Measurements from ENCODE around the gene PTMA. TPM values are rescaled to one million over a fixed set of nuclear protein-coding genes. Genes with fewer than 3 reads are reported as not detected.
"Not testable (repeated sequence)": the region's sequence is repeated elsewhere in the genome, so short reads cannot be mapped to it uniquely, and the experiment has no call there.

Gene PTMA
- total and polyA plus RNA-seq, 4 donors = 469 to 1,226 (median 1,016) TPM

GRCh38 chr2:231707625-231707926, 749 bp upstream of the PTMA start:
- peak overlapping the region; percentile 94 for H3K4me3 ChIP-seq (ENCODE audit: low read depth, low read length)
- no peaks in the 10 kb centered on the region for H3K9me3 ChIP-seq (ENCODE audit: control insufficient read depth, insufficient read depth, low read length)
- H3K36me3 ChIP-seq (ENCODE audit: control insufficient read depth, insufficient read depth, low read length) = peaks cover 17% of the 10 kb centered on the region
- no peaks in the 10 kb centered on the region for H3K27me3 ChIP-seq (ENCODE audit: control insufficient read depth, insufficient read depth, low read length)
- H3K4me1 ChIP-seq (ENCODE audit: control insufficient read depth, insufficient read depth, low read length) = peaks cover 45% of the 10 kb centered on the region
- H3K27ac ChIP-seq (ENCODE audit: low read depth, low read length) = peak overlapping the region; percentile 100
- no peak for DNase-seq (ENCODE audit: low read depth in 4 of 6, low spot score in 6 of 6)
- WGBS (ENCODE audit: insufficient coverage) = under 1% methylated on average over 30 of the region's 30 CpGs

- peak in 2 of 6 donors; percentile 55 to 72 for DNase-seq (ENCODE audit: low read depth in 4 of 6, low spot score in 6 of 6)
- Histone ChIP-seq H3K4me1 (ENCODE audit: control insufficient read depth, insufficient read depth, low read length) (peaks cover 53% of the 10 kb centered on the region), H3K27me3 (ENCODE audit: control insufficient read depth, insufficient read depth, low read length) (no peaks in the 10 kb centered on the region), H3K36me3 (ENCODE audit: control insufficient read depth, insufficient read depth, low read length) (peaks cover 25% of the 10 kb centered on the region), H3K27ac (ENCODE audit: low read depth, low read length) (peak overlapping the region; percentile 100), H3K4me3 (ENCODE audit: low read depth, low read length) (peak overlapping the region; percentile 84), H3K9me3 (ENCODE audit: control insufficient read depth, insufficient read depth, low read length) (no peaks in the 10 kb centered on the region)
- under 1% methylated on average over 118 of the region's 118 CpGs for WGBS (ENCODE audit: insufficient coverage)
Measured at GRCh38 chr2:231708773-231709635, 679 bp downstream of the PTMA start.

GRCh38 chr2:231709636-231709980, 1.3 kb downstream of the PTMA start:
- Histone ChIP-seq H3K4me3 (ENCODE audit: low read depth, low read length) (peak overlapping the region; percentile 84), H3K27me3 (ENCODE audit: control insufficient read depth, insufficient read depth, low read length) (no peaks in the 10 kb centered on the region), H3K36me3 (ENCODE audit: control insufficient read depth, insufficient read depth, low read length) (peaks cover 31% of the 10 kb centered on the region), H3K4me1 (ENCODE audit: control insufficient read depth, insufficient read depth, low read length) (peaks cover 59% of the 10 kb centered on the region), H3K9me3 (ENCODE audit: control insufficient read depth, insufficient read depth, low read length) (no peaks in the 10 kb centered on the region), H3K27ac (ENCODE audit: low read depth, low read length) (peak overlapping the region; percentile 100)
- WGBS (ENCODE audit: insufficient coverage) = 0% methylated on average over 33 of the region's 33 CpGs
- DNase-seq (ENCODE audit: low read depth in 4 of 6, low spot score in 6 of 6) = peak in 2 of 6 donors; percentile 52 to 60

GRCh38 chr2:231709981-231710798, 1.9 kb downstream of the PTMA start:
- 0% methylated on average over 105 of the region's 105 CpGs for WGBS (ENCODE audit: insufficient coverage)
- Histone ChIP-seq H3K4me1 (ENCODE audit: control insufficient read depth, insufficient read depth, low read length) (peaks cover 65% of the 10 kb centered on the region), H3K9me3 (ENCODE audit: control insufficient read depth, insufficient read depth, low read length) (no peaks in the 10 kb centered on the region), H3K36me3 (ENCODE audit: control insufficient read depth, insufficient read depth, low read length) (peaks cover 35% of the 10 kb centered on the region), H3K27me3 (ENCODE audit: control insufficient read depth, insufficient read depth, low read length) (no peaks in the 10 kb centered on the region), H3K27ac (ENCODE audit: low read depth, low read length) (peak overlapping the region; percentile 100), H3K4me3 (ENCODE audit: low read depth, low read length) (peak overlapping the region; percentile 84)
- DNase-seq (ENCODE audit: low read depth in 4 of 6, low spot score in 6 of 6) = peak in 5 of 6 donors; percentile 56 to 94 (median 77)

- WGBS (ENCODE audit: insufficient coverage) = 1% methylated on average over 36 of the region's 43 CpGs
- DNase-seq (ENCODE audit: low read depth in 4 of 6, low spot score in 6 of 6) = peak in 2 of 6 donors; percentile 50 to 55
- peaks cover 63% of the 10 kb centered on the region for H3K4me1 ChIP-seq (ENCODE audit: control insufficient read depth, insufficient read depth, low read length)
Measured at GRCh38 chr2:231710799-231711676, 2.7 kb downstream of the PTMA start.

GRCh38 chr2:231711677-231712450, 3.5 kb downstream of the PTMA start:
- Histone ChIP-seq H3K27ac (ENCODE audit: low read depth, low read length) (peak overlapping the region; percentile 69), H3K36me3 (ENCODE audit: control insufficient read depth, insufficient read depth, low read length) (peaks cover 38% of the 10 kb centered on the region), H3K4me1 (ENCODE audit: control insufficient read depth, insufficient read depth, low read length) (peaks cover 56% of the 10 kb centered on the region), H3K9me3 (ENCODE audit: control insufficient read depth, insufficient read depth, low read length) (no peaks in the 10 kb centered on the region), H3K27me3 (ENCODE audit: control insufficient read depth, insufficient read depth, low read length) (no peaks in the 10 kb centered on the region), H3K4me3 (ENCODE audit: low read depth, low read length) (peak overlapping the region; percentile 67)
- 30% methylated on average over 9 of the region's 9 CpGs for WGBS (ENCODE audit: insufficient coverage)
- no peak for DNase-seq (ENCODE audit: low read depth in 4 of 6, low spot score in 6 of 6)

More at GRCh38 chr2:231710799-231711676, 2.7 kb downstream of the PTMA start:
- H3K4me3 ChIP-seq (ENCODE audit: low read depth, low read length) = peak overlapping the region; percentile 67
- no peaks in the 10 kb centered on the region for H3K27me3 ChIP-seq (ENCODE audit: control insufficient read depth, insufficient read depth, low read length)
- H3K9me3 ChIP-seq (ENCODE audit: control insufficient read depth, insufficient read depth, low read length) = no peaks in the 10 kb centered on the region
- H3K36me3 ChIP-seq (ENCODE audit: control insufficient read depth, insufficient read depth, low read length) = peaks cover 38% of the 10 kb centered on the region
- peak overlapping the region; percentile 69 for H3K27ac ChIP-seq (ENCODE audit: low read depth, low read length)

- not testable (repeated sequence) for DNase-seq (ENCODE audit: low read depth in 4 of 6, low spot score in 6 of 6); H3K4me3 ChIP-seq (ENCODE audit: low read depth, low read length); H3K27me3 ChIP-seq (ENCODE audit: control insufficient read depth, insufficient read depth, low read length); H3K9me3 ChIP-seq (ENCODE audit: control insufficient read depth, insufficient read depth, low read length)
- Histone ChIP-seq H3K36me3 (ENCODE audit: control insufficient read depth, insufficient read depth, low read length) (peaks cover 38% of the 10 kb centered on the region), H3K27ac (ENCODE audit: low read depth, low read length) (peak overlapping the region; percentile 33), H3K4me1 (ENCODE audit: control insufficient read depth, insufficient read depth, low read length) (peaks cover 50% of the 10 kb centered on the region)
- 78% methylated on average over 5 of the region's 18 CpGs for WGBS (ENCODE audit: insufficient coverage)
Measured at GRCh38 chr2:231712451-231713021, 4.2 kb downstream of the PTMA start.

- Histone ChIP-seq H3K27ac (ENCODE audit: low read depth, low read length) (peak overlapping the region; percentile 64), H3K36me3 (ENCODE audit: control insufficient read depth, insufficient read depth, low read length) (peaks cover 38% of the 10 kb centered on the region), H3K4me1 (ENCODE audit: control insufficient read depth, insufficient read depth, low read length) (peaks cover 47% of the 10 kb centered on the region)
- H3K4me3 ChIP-seq (ENCODE audit: low read depth, low read length); H3K9me3 ChIP-seq (ENCODE audit: control insufficient read depth, insufficient read depth, low read length); H3K27me3 ChIP-seq (ENCODE audit: control insufficient read depth, insufficient read depth, low read length); DNase-seq (ENCODE audit: low read depth in 4 of 6, low spot score in 6 of 6): not testable (repeated sequence)
Measured at GRCh38 chr2:231713406-231713729, 5.0 kb downstream of the PTMA start.
